Measurements from ENCODE around the gene SYTL2.

The SYTL2 gene

DNA sequence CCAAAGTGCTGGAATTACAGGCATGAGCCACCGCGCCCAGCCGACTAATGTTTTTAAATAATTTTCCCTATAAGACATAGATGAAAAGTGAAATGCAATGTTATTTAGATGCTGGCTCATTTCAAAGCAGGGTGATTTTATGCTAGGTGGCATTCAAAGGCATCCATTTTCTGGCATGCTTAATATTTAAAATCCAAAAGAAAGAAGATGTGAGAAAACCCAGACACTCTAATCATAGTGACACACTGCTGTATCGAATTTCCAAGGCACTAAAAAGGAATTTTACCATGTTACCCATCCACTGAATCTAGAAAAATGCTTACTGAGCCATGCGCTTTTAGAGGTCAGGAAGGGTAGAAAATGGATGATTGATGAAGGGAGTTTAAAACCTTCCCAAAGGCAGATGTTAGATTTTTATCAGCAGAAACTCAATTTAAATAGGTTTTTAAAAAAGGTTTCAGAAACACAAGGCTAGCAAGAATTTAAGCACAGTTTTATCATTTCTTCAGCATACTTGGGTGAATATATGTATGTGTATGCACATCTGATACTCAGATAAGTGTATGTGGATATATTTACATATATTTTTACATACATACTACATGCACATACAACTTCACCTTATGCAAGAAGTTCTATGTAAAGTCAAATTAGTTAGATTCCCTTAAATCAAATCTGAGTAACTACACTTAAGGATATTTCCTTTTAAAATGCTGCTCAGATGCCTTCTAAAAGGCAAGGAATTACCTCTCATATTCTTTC is 100.8 kb downstream of the SYTL2 start:
- Histone ChIP-seq H3K79me2 (ENCODE audit: insufficient read depth, low read depth) (no peaks in the 10 kb centered on the region), H3K9ac (no peak overlapping the region), H4K20me1 (ENCODE audit: insufficient read depth) (no peaks in the 10 kb centered on the region), H3K27ac (no peak overlapping the region), H3K4me1 (ENCODE audit: low read depth, poor library complexity, severe bottlenecking) (no peaks in the 10 kb centered on the region), H2AFZ (ENCODE audit: low read depth) (no peak overlapping the region), H3K4me3 (IDR thresholded peaks at IDR 0.05; ENCODE audit: insufficient read depth, low read depth, low read length) (no peak overlapping the region), H3K4me2 (no peak overlapping the region), H3K27me3 (ENCODE audit: insufficient read depth, low read depth) (no peaks in the 10 kb centered on the region), H3K36me3 (ENCODE audit: insufficient read depth) (no peaks in the 10 kb centered on the region)
- no peak for TF ChIP-seq CTCF (conservative IDR thresholded peaks at IDR 0.05; ENCODE audit: low read depth, low read length)

DNA sequence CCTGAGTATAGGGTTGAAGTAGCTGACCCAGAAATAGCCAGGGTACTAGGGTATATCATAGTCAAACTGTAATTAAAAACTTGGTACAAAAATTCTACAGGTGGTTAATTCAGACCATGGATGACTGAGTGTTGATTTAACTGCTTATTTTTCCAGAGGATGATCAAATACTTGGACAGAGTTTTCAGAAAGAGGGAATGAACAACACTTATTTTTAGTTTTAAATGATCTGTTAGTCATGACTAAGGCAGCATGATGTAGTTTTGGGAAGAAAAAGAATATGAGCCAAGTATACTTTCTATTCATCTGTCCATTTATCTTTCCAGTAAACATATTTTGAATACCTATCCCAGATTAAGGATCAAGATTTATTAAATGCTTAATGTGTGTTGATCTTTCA is 105.1 kb downstream of the SYTL2 start:
- TF ChIP-seq CTCF (conservative IDR thresholded peaks at IDR 0.05; ENCODE audit: low read depth, low read length): no peak
- no peaks in the 10 kb centered on the region for H3K4me1 ChIP-seq (ENCODE audit: low read depth, poor library complexity, severe bottlenecking)
- no peaks in the 10 kb centered on the region for H3K27me3 ChIP-seq (ENCODE audit: insufficient read depth, low read depth)
- no peak overlapping the region for H3K9ac ChIP-seq
- H3K4me2 ChIP-seq: no peak overlapping the region
- no peaks in the 10 kb centered on the region for H3K79me2 ChIP-seq (ENCODE audit: insufficient read depth, low read depth)
- no peak overlapping the region for H3K4me3 ChIP-seq (IDR thresholded peaks at IDR 0.05; ENCODE audit: insufficient read depth, low read depth, low read length)
- no peak overlapping the region for H3K27ac ChIP-seq
- H2AFZ ChIP-seq (ENCODE audit: low read depth): no peak overlapping the region
- no peaks in the 10 kb centered on the region for H4K20me1 ChIP-seq (ENCODE audit: insufficient read depth)
- H3K36me3 ChIP-seq (ENCODE audit: insufficient read depth): no peaks in the 10 kb centered on the region

DNA sequence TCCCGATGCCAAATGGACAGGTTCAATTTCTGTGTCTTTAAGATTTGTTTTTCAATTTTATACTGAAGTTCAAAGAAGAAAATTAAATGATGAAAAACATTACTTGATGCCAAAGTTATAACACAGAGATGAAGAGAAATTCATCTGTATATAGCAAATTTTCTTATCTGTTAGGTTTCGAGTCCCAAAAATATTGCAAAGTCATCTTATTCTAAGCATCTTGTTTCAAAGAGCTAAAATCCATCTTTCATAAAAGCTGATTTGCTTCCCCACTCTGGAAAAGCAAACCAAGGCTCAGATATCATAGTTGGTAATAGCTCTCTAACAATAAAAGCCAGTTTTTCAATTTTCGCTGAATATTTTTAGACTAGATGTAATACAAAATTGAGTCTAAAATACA is 106.0 kb downstream of the SYTL2 start:
- no peak for TF ChIP-seq CTCF (conservative IDR thresholded peaks at IDR 0.05; ENCODE audit: low read depth, low read length)
- Histone ChIP-seq H3K36me3 (ENCODE audit: insufficient read depth) (no peaks in the 10 kb centered on the region), H3K79me2 (ENCODE audit: insufficient read depth, low read depth) (no peaks in the 10 kb centered on the region), H3K9ac (no peak overlapping the region), H4K20me1 (ENCODE audit: insufficient read depth) (no peaks in the 10 kb centered on the region), H3K27ac (no peak overlapping the region), H3K27me3 (ENCODE audit: insufficient read depth, low read depth) (no peaks in the 10 kb centered on the region), H2AFZ (ENCODE audit: low read depth) (no peak overlapping the region), H3K4me1 (ENCODE audit: low read depth, poor library complexity, severe bottlenecking) (peaks cover 3% of the 10 kb centered on the region), H3K4me2 (no peak overlapping the region), H3K4me3 (IDR thresholded peaks at IDR 0.05; ENCODE audit: insufficient read depth, low read depth, low read length) (no peak overlapping the region)

DNA sequence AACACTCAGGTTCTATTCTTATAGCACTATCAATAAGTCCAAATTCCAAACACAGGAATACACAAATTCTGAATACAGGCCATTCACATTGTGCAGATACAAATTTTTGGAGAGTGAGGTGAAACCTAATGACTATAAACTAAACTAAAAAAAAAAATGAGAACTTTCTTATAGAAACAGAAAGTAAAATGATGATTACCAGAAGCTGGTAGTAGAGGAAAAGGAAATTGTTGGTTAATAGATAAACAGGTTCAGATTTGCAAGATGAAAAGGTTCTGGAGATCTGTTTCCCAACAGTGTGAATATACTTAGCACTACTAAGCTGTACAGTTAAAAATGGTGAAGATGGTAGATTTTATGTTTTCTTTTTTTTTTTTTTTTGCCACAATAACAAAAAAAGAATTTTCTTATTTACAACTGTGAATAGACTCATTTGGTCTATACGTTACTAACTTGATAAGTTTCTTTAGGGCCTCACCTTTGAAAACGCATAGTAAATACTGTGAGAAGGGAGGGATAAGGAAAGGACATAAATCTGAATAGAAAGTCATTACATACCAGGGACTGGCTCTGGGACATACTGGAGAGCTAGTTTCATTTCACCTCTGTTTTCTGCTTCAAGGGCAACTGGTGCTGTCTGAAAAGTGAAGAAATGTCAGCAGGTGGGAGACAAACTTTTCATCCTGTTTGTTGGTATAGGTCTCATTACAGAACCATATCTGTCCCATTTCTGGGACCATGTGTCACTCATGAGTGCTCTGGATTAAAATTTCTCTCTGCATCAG is 110.8 kb downstream of the SYTL2 start:
- Histone ChIP-seq H3K4me3 (IDR thresholded peaks at IDR 0.05; ENCODE audit: insufficient read depth, low read depth, low read length) (no peak overlapping the region), H3K4me1 (ENCODE audit: low read depth, poor library complexity, severe bottlenecking) (peaks cover 5% of the 10 kb centered on the region), H3K9ac (no peak overlapping the region), H3K79me2 (ENCODE audit: insufficient read depth, low read depth) (no peaks in the 10 kb centered on the region), H3K27me3 (ENCODE audit: insufficient read depth, low read depth) (no peaks in the 10 kb centered on the region), H2AFZ (ENCODE audit: low read depth) (no peak overlapping the region), H3K36me3 (ENCODE audit: insufficient read depth) (no peaks in the 10 kb centered on the region), H3K4me2 (no peak overlapping the region), H4K20me1 (ENCODE audit: insufficient read depth) (no peaks in the 10 kb centered on the region), H3K27ac (no peak overlapping the region)
- TF ChIP-seq CTCF (conservative IDR thresholded peaks at IDR 0.05; ENCODE audit: low read depth, low read length): no peak
